ENCODE data around the gene TM9SF1.

TM9SF1 gene

GRCh38 chr14:24147761-24148428, 47.3 kb downstream of the TM9SF1 start:
- no peak for DNase-seq

- peak; percentile 98 for DNase-seq
These were observed 48.1 kb downstream of the TM9SF1 start, which contains the start of gene RNF31 for GRCh38 chr14:24146978-24147760. Gene RNF31, plus strand, starts transcription at chr14:24147498. Its CDS starts 201 bp downstream, at chr14:24147699.

GRCh38 chr14:24146453-24146977, 48.7 kb downstream of the TM9SF1 start, which contains the start of gene PSME2:
Gene PSME2, minus strand, starts transcription at chr14:24146610. Its CDS starts 29 bp downstream, at chr14:24146581.
- DNase-seq: peak; percentile 77

GRCh38 chr14:24145690-24146452, 49.4 kb downstream of the TM9SF1 start:
- no peak for DNase-seq

GRCh38 chr14:24145219-24145618, 50.0 kb downstream of the TM9SF1 start:
- DNase-seq: no peak

GRCh38 chr14:24144451-24144850, 50.8 kb downstream of the TM9SF1 start:
- DNase-seq: no peak

GRCh38 chr14:24143511-24143910, 51.7 kb downstream of the TM9SF1 start:
- no peak for DNase-seq

- DNase-seq: peak; percentile 99
These were observed 54.0 kb downstream of the TM9SF1 start, which contains the start of gene EMC9 for GRCh38 chr14:24141097-24141880. Gene EMC9, minus strand, starts transcription at chr14:24141591. Its CDS starts 287 bp downstream, at chr14:24141304.

- no peak for DNase-seq
These were observed 55.8 kb downstream of the TM9SF1 start for GRCh38 chr14:24139272-24139934.

Data from stimulated activated CD4-positive, alpha-beta T cell treated with anti-CD3 and anti-CD28 coated beads, Interleukin-4, amount 100 ng/mL, for 1 hour (primary cell).